A673 (cell line): ENCODE results near the gene CYFIP2. TPM values are rescaled to one million over a fixed set of nuclear protein-coding genes. Genes with fewer than 3 reads are reported as not detected.

ENCODE experiments used
- BruUV-seq: library from RNA; stranded (reverse); fragments of 400-500 nt; replicated peaks from 2 replicates; lab custom pipeline; 2021; lab: Mats Ljungman, UMichigan
- CTCF ChIA-PET: fragments of 300-600 bp; sonication (Branson Sonifier 250); formaldehyde crosslinking; loops from one replicate; lab custom pipeline; 2022; ENCODE audit warnings: antibody characterized with exemption; lab: Charles Lee
- POLR2A ChIA-PET: fragments of 300-600 bp; sonication (Branson Sonifier 250); formaldehyde crosslinking; loops from one replicate; lab custom pipeline; 2022; ENCODE audit warnings: antibody characterized with exemption; ENCODE audit not compliant: low non-redundant PET; lab: Charles Lee
- DNase-seq: peaks from one replicate; pipeline ENCODE4 v3.0.0-alpha.2; 2015; ENCODE audit warnings: low spot score
- H3K27ac ChIP-seq: fragments of 200-600 bp; sonication (generic); 2 replicates; pipeline ENCODE4 v1.5.1; 2016; ENCODE audit warnings: mixed run types, low read depth, mild to moderate bottlenecking, mixed read lengths, antibody characterized with exemption, low read length; ENCODE audit not compliant: poor library complexity, severe bottlenecking
- H3K27me3 ChIP-seq: fragments of 200-600 bp; sonication (generic); replicated peaks from 2 replicates; pipeline ENCODE4 v1.6.1; 2017; ENCODE audit warnings: mixed run types, low read depth, mild to moderate bottlenecking, mixed read lengths, antibody characterized with exemption, low read length; ENCODE audit not compliant: insufficient read depth, poor library complexity
- H3K36me3 ChIP-seq: fragments of 200-600 bp; sonication (generic); 2 replicates; pipeline ENCODE4 v1.6.1; 2016; ENCODE audit warnings: mixed run types, mild to moderate bottlenecking, mixed read lengths, antibody characterized with exemption, low read length; ENCODE audit not compliant: insufficient read depth, poor library complexity, severe bottlenecking
- H3K4me1 ChIP-seq: fragments of 200-600 bp; sonication (generic); 2 replicates; pipeline ENCODE4 v1.6.1; 2017; ENCODE audit warnings: mixed run types, mild to moderate bottlenecking, mixed read lengths, antibody characterized with exemption, low read length; ENCODE audit not compliant: insufficient read depth, poor library complexity, severe bottlenecking
- H3K4me3 ChIP-seq: fragments of 200-600 bp; sonication (generic); 2 replicates; pipeline ENCODE4 v1.5.1; 2016; ENCODE audit warnings: low read depth, mixed run types, mild to moderate bottlenecking, mixed read lengths, low read length; ENCODE audit not compliant: poor library complexity, severe bottlenecking
- H3K9me3 ChIP-seq: fragments of 200-600 bp; sonication (generic); 2 replicates; pipeline ENCODE4 v1.6.1; 2016; ENCODE audit warnings: mixed run types, low read depth, mild to moderate bottlenecking, mixed read lengths, antibody characterized with exemption, low read length; ENCODE audit not compliant: poor library complexity, severe bottlenecking
- CTCF ChIP-seq: fragments of 300-800, 200-600 bp; sonication (generic); conservative IDR thresholded peaks from 2 replicates; pipeline ENCODE4 v1.5.1; 2017; ENCODE audit warnings: low read depth, mild to moderate bottlenecking, antibody characterized with exemption, low read length, moderate library complexity, mixed read lengths
- EZH2 ChIP-seq: fragments of 200-600 bp; sonication (generic); IDR thresholded peaks from 2 replicates; pipeline ENCODE4 v1.6.1; 2017; ENCODE audit warnings: borderline replicate concordance, low read depth, mild to moderate bottlenecking, mixed read lengths, antibody characterized with exemption, low read length; ENCODE audit not compliant: poor library complexity, severe bottlenecking
- intact Hi-C: fragments of 100-400 bp; cut with micrococcal nuclease; formaldehyde crosslinking; loops from one replicate; pipeline ENCODE4 v1.10.0; 2022; ENCODE audit not compliant: unreplicated experiment
- total RNA-seq: library from RNA; stranded (reverse); gene quantifications from 2 replicates; pipeline ENCODE4 v1.2.3, GENCODE V29; 2021

CYFIP2 gene
- total RNA-seq, 1 experiment from 2014 or later = 17.2 TPM

GRCh38 chr5:157324237-157324636, 58.3 kb downstream of the CYFIP2 start:
- Histone ChIP-seq H3K4me1 (no peaks in the 10 kb centered on the region), H3K36me3 (no peaks in the 10 kb centered on the region), H3K9me3 (no peaks in the 10 kb centered on the region), H3K27me3 (no peaks in the 10 kb centered on the region), H3K27ac (no peak overlapping the region), H3K4me3 (no peak overlapping the region)
- DNase-seq = no peak
- intact Hi-C loops = loop anchor here (1.0 to 10.0 kb wide), 2 partner anchors 394 to 421 kb away; partner anchors contain the start of gene LSM11
- no TSS peak for BruUV-seq
- ChIA-PET POLR2A (no interaction called here), CTCF (interaction anchor here (0.6 to 0.7 kb wide), 2 partner anchors 11 to 894 kb away, joined by 3 read pairs; no protein-coding TSS in a partner anchor)
- peak; percentile 43 for TF ChIP-seq CTCF
- no peak for TF ChIP-seq EZH2

GRCh38 chr5:157326440-157327005, 60.6 kb downstream of the CYFIP2 start:
- TF ChIP-seq EZH2 (no peak), CTCF (no peak)
- Histone ChIP-seq H3K4me3 (no peak overlapping the region), H3K36me3 (no peaks in the 10 kb centered on the region), H3K27me3 (no peaks in the 10 kb centered on the region), H3K4me1 (no peaks in the 10 kb centered on the region), H3K27ac (no peak overlapping the region), H3K9me3 (no peaks in the 10 kb centered on the region)
- intact Hi-C loops = loop anchor here (5.0 to 10.0 kb wide), 2 partner anchors 151 to 418 kb away; partner anchors contain the start of gene LSM11
- CTCF ChIA-PET = no interaction called here
- no peak for DNase-seq
- POLR2A ChIA-PET = no interaction called here
- no TSS peak for BruUV-seq

GRCh38 chr5:157327771-157328170, 61.8 kb downstream of the CYFIP2 start:
- no peak for TF ChIP-seq EZH2
- TF ChIP-seq CTCF = no peak
- BruUV-seq = no TSS peak
- H3K36me3 ChIP-seq = no peaks in the 10 kb centered on the region
- intact Hi-C loops = loop anchor here (5.0 to 10.0 kb wide), 2 partner anchors 150 to 417 kb away; partner anchors contain the start of gene LSM11
- no peaks in the 10 kb centered on the region for H3K27me3 ChIP-seq
- H3K9me3 ChIP-seq = no peaks in the 10 kb centered on the region
- ChIA-PET CTCF (interaction anchor here (1.0 to 1.3 kb wide), 2 partner anchors 15 to 391 kb away, joined by 5 to 7 read pairs; no protein-coding TSS in a partner anchor), POLR2A (no interaction called here)
- H3K27ac ChIP-seq = no peak overlapping the region
- no peak overlapping the region for H3K4me3 ChIP-seq
- no peaks in the 10 kb centered on the region for H3K4me1 ChIP-seq
- no peak for DNase-seq
